GM19372 (cell line): ENCODE measurements around the gene TMEM240.
A peak's percentile ranks its signal among the peaks of the same experiment; 100 is the strongest.
"Not testable (repeated sequence)": the region's sequence is repeated elsewhere in the genome, so short reads cannot be mapped to it uniquely, and the experiment has no call there.

ENCODE experiments used
- ATAC-seq: cut with Tn5 transposase; IDR thresholded peaks from one replicate; pipeline ENCODE4 v1.9.1; 2021; ENCODE audit warnings: mild to moderate bottlenecking, low read depth, moderate library complexity; ENCODE audit not compliant: unreplicated experiment

The TMEM240 gene

DNA sequence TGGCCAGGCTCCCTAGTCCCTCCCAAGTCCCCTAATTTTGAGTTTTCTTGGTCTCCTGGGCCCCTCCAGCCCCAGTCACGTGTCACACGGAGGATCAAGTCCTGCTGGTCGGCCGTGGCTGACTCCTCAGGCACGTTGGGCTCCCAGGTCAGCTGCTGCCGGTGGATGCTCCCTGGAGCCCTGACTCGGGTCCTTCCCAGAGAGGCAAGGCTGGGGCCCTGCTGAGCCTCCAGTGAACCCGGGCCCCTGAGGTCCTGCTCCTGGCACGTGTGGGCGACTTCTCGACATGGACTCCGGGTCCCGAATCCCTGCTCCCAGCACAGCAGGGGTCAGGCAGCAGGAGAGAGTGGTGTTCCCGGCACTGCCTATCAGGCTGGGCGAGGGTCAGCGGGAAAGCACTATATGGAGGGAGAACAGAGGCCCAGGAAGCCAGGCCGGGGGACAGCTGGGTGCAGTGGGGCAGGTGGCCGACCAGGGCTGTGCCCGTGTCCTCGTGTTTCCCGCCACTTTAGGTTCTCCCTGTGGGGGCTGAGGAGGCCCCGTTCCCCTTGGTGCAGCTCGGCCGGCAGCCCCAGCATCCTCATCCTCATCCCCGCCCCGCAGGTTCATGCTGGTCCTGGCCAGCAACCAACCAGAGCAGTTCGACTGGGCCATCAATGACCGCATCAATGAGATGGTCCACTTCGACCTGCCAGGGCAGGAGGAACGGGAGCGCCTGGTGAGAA lies 13.2 kb downstream of the TMEM240 start:
- no peak for ATAC-seq

- ATAC-seq: not testable (repeated sequence)
Observed at GRCh38 chr1:1526476-1526875, 13.9 kb downstream of the TMEM240 start.

DNA sequence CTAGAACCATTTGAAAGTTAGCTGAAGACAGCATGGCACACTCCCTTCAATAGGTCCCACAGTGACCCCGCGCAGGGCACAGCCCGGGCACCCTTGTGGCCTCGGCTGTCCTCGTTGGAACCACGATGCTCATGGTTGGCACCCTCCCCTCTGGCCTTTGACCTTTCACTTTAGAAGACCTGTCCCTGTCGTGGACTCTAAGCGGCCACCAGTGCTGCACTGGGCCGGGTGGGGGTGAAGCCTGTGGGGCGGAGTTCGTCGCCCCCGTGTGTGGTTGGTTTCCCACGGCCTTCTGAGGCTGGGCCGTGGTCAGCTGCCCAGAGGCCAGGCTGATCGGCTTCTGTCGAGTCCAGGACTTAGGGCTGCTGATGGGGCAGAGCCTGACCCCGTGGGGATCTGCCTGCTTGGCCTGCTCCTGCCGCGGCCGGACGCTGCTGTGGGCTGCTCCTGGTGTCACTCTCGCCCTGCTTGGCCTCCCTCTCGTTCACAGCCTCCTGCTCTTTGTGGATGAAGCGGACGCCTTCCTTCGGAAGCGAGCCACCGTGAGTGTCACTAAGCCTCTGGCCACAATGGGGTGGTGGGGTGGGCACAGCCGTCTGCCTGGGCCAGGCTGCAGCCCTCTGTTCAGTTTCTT lies 15.6 kb downstream of the TMEM240 start:
- not testable (repeated sequence) for ATAC-seq

- not testable (repeated sequence) for ATAC-seq
Observed at GRCh38 chr1:1523651-1524050, 16.8 kb downstream of the TMEM240 start.

GRCh38 chr1:1523226-1523625 lies 17.2 kb downstream of the TMEM240 start:
- not testable (repeated sequence) for ATAC-seq

GRCh38 chr1:1522536-1522935 lies 17.9 kb downstream of the TMEM240 start:
- ATAC-seq: not testable (repeated sequence)

- no peak for ATAC-seq
Observed at GRCh38 chr1:1521331-1521730, 19.1 kb downstream of the TMEM240 start.

DNA sequence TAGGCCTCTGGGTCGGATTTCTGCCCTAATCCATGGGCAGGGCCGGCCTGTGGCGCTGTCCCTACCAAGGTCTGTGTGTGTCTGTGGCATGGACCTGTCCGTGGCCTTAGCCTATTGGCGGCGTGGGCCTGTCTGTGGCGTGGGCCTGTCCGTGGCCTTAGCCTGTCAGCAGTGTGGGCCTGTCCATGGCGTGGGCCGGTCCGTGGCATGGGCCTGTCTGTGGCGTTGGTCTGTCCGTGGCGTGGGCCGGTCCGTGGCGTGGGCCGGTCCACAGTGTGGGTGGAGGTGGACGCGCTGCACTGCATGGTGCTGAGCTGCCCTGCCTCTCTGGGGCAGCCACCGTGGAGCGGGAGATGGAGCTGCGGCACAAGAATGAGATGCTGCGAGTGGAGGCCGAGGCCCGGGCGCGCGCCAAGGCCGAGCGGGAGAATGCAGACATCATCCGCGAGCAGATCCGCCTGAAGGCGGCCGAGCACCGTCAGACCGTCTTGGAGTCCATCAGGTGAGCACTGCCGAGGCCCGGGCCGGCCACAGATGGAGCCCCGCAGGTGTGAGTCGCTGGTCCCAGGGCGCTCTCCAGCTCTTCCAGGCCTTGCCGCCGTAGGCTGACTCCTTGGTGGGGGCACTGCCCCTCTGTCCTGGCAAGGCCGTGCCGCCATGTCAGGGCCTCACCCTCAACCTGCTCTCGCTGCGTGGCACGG lies 20.5 kb downstream of the TMEM240 start:
- ATAC-seq: not testable (repeated sequence)

DNA sequence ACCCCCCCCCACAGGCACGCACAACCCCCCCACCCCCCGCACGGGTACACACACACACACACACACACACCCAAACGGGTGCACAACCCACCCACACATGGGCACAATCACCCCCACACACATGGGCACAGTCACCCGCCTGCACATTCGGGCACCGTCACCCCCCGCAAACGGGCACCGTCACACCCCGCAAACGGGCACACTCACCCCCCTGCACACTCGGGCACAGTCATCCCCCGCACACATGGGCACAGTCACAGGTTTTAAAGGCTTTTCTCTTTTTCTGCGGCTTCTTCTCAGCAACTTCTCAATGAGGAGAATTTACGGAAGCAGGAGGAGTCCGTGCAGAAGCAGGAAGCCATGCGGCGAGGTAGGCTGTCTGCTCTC lies 21.8 kb downstream of the TMEM240 start:
- ATAC-seq: not testable (repeated sequence)

DNA sequence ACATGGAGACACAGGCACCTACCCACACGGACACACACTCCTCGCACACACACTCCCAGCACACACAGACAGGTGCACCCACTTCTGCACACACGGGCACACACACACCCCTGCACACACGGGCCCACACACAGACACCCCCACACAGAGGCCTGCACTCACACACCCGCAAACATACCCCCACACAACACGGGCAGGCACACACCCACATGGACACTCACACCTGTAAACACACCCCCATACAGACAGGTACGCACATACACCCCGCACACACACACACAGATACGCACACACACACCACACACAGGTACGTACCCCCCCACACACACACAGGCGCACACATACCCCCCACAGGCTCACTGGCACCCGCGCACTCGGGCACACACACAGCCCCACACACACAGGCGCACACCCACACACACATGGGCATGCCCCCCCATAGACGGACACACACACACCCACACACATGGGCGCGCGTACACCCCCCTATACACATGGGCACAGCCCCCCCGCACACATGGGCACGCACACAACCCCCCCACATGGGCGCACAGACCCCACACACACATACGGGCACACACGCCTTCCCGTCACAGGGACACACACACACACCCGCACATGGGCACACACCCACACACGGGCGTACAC lies 22.3 kb downstream of the TMEM240 start:
- ATAC-seq: no peak

GRCh38 chr1:1516923-1517322 lies 23.5 kb downstream of the TMEM240 start:
- not testable (repeated sequence) for ATAC-seq

DNA sequence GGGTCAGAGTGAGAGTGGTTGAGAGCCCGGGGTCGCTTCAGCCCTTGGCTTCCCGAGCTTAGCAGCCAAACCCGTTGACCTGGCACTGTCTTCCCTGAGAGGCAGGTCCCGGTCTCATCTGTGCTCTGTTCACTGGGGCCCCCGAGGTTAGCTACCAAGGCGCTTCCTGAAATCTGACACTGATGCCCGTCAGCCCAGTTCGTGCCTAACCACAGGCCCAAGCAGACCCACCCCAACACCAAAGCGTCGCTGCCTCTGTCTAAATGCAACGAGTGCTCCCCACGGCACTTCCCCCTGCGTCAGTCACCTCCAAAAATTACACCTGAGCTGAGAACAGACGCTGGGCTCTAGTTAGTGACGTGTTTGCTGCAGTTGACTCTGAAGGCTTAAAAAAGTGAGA lies 26.0 kb downstream of the TMEM240 start:
- not testable (repeated sequence) for ATAC-seq

DNA sequence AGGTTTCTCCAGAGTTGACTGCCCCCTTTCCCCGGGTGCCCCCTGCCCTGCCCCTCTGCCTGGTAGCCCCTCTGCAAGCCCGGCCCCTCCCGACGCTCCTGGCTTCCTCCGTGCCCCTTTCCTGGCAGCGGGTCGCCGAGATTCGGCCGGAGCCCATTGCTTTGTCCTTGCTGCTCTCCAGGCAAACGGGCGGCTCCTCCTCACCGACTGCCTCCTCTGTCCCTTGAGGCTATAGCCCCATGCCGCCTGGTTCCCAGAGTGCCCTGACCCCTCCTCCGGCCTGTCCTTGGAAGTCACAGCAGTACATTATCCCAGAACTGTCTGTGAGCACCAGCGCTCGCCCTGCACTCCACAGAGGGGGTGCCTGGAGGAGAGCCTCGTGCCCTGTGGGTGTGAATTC lies 26.7 kb downstream of the TMEM240 start:
- not testable (repeated sequence) for ATAC-seq

GRCh38 chr1:1512425-1512824 lies 28.0 kb downstream of the TMEM240 start:
- ATAC-seq: not testable (repeated sequence)

DNA sequence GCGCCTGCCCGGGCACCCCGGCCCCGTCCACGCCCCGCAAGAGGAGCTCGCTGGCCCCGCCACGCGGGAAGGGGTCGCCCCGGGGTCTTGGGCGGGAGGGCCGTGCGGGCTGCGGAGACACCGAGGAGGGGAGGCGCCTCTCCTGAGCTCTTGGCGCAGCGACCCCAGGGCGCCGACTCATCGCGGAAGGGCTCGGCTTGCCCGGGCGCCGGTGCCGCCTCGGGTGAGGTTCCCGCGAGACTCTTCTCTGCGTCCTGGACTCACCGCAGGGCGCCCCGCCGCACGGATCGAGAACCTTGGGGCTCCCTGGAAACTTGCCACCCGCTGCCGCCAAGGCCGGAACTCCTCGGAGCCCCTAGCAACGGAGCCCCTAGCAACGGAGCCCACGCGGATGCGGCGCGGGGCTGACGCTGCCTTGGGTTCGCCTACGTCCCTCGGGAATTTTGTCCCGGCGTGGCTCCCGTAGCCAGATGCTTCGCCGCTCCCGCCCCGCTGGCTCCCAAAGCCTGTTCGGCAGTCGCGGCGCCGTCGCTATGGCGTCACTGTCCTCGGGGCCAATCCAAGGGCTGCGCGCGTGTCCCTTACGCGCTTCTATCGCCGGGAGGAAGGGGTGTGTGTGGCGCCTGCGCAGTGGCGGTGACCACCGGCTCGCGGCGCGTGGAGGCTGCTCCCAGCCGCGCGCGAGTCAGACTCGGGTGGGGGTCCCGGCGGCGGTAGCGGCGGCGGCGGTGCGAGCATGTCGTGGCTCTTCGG lies 28.7 kb downstream of the TMEM240 start, which contains the start of gene ATAD3A:
Gene ATAD3A, plus strand, starts transcription at position 630 of the 753 bp plus-strand sequence. Its CDS starts 107 bp downstream, at position 737.
- peak; percentile 89 for ATAC-seq

GRCh38 chr1:1510912-1511532 lies 29.4 kb downstream of the TMEM240 start:
- ATAC-seq: no peak

GRCh38 chr1:1509465-1509850 lies 31.0 kb downstream of the TMEM240 start:
- ATAC-seq: not testable (repeated sequence)

GRCh38 chr1:1508775-1509464 lies 31.5 kb downstream of the TMEM240 start:
- not testable (repeated sequence) for ATAC-seq

DNA sequence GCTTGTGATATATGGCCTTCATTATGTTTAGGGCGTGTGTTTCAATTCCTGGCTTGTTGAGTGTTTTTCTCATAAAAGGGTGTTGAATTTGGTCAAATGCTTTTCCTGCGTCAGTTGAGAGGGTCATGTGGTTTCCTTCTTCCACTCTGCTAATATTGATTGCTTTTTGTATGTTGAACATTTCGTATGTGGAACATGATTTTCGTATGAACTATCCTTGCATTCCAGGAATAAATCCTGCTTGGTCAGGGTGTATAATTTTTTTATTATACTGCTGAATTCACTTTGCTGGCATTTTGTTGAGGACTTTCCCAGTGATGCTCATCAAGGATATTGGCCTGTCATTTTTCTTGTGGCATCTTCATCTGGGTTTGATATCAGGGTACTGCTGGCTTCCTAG lies 33.1 kb downstream of the TMEM240 start:
- ATAC-seq: no peak
